Thyroid gland (tissue), 4 donors: Measurements from ENCODE around the gene PSMD1. TPM values are rescaled to one million over a fixed set of nuclear protein-coding genes. Genes with fewer than 3 reads are reported as not detected.
A peak's percentile ranks its signal among the peaks of the same experiment; 100 is the strongest.

Experiments
- DNase-seq, 2 donors: peaks; one replicate each; pipeline ENCODE4 v3.0.0-alpha.2; 2019
- H3K27ac ChIP-seq, 3 donors: fragments of 200-600 bp; sonication (generic); 1 replicate in 2 of 3; 2 replicates in 1 of 3; pipeline ENCODE4 v1.5.1; 2016 to 2019; ENCODE audit warnings: mild to moderate bottlenecking in 1 of 3, moderate library complexity in 1 of 3
- H3K27me3 ChIP-seq: fragments of 200-600 bp; sonication (generic); one replicate; pipeline ENCODE4 v1.5.1; 2019
- H3K36me3 ChIP-seq, 2 donors: fragments of 200-600 bp; sonication (generic); one replicate each; pipeline ENCODE4 v1.5.1; 2016 to 2019
- H3K4me1 ChIP-seq, 2 donors: fragments of 200-600 bp; sonication (generic); one replicate each; pipeline ENCODE4 v1.5.1; 2017 to 2019
- H3K4me3 ChIP-seq, 3 donors: fragments of 200-600 bp; sonication (generic); replicated peaks in 1 of 3; 1 replicate in 2 of 3; 2 replicates in 1 of 3; pipeline ENCODE4 v1.5.1; 2016; ENCODE audit warnings: mild to moderate bottlenecking in 1 of 3
- H3K9me3 ChIP-seq: fragments of 200-600 bp; sonication (generic); one replicate; pipeline ENCODE4 v1.5.1; 2017
- POLR2A ChIP-seq, 2 donors: fragments of 450-650 bp; IDR thresholded peaks; one replicate each; pipeline ENCODE4 v1.6.1; 2017; ENCODE audit warnings: antibody characterized with exemption in 2 of 2, mild to moderate bottlenecking in 2 of 2, moderate library complexity in 1 of 2
- WGBS, 2 donors: methylation state at CpG; one replicate each; pipeline ENCODE4 v1.1.5; 2017; 5-methylcytosine and 5-hydroxymethylcytosine counted together
- intact Hi-C: fragments of 100-400 bp; cut with DNase I; formaldehyde crosslinking; loops from one replicate; pipeline ENCODE4 v1.15.1; 2023
- total RNA-seq, 4 donors: library from RNA; depleted of rRNA; stranded (reverse); fragments of >200 nt; gene quantifications; one replicate each; pipeline ENCODE4 v1.2.3, GENCODE V29; 2016
- TF ChIP-seq, protein P1 (sequence below), 6 experiments: fragments of 200-600 bp in 3 of 6; fragments of 450-650 bp in 3 of 6; sonication (generic) in 3 of 6; IDR thresholded peaks; one replicate each; pipeline ENCODE4 v1.5.1; 2016 to 2019; ENCODE audit warnings: antibody characterized with exemption in 6 of 6, mild to moderate bottlenecking in 2 of 6, inconsistent platforms in 1 of 6, moderate library complexity in 1 of 6

The PSMD1 gene
- total RNA-seq, 4 donors from 2014 or later, result 60.2 to 98.7 (median 78.4) TPM

DNA sequence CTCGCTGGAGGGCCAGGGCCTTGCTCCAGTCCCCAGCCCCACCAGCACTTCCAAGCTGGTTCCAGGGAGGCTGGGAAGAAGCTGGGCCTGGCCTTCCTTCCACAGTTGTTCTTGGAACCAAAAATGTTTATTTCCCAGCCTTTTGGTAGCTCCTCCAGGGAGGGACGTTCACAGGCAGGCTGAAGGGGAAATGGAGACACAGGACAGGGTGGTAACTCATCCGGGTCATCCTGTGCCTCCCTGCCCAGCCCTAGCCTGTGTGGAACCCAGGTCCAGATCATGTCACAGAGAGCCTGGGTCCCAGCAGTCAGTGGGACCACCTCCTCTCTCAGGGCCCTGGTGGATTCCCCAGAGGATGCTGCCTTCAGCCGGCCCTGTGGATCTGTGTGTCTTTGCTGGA, 129.2 kb downstream of the PSMD1 start:
- 70 to 72% methylated on average over 3 to 4 of the region's 4 CpGs for WGBS, 2 donors
- TF ChIP-seq POLR2A (IDR thresholded peaks at IDR 0.05), result no peak
- TF ChIP-seq, protein P1, sequence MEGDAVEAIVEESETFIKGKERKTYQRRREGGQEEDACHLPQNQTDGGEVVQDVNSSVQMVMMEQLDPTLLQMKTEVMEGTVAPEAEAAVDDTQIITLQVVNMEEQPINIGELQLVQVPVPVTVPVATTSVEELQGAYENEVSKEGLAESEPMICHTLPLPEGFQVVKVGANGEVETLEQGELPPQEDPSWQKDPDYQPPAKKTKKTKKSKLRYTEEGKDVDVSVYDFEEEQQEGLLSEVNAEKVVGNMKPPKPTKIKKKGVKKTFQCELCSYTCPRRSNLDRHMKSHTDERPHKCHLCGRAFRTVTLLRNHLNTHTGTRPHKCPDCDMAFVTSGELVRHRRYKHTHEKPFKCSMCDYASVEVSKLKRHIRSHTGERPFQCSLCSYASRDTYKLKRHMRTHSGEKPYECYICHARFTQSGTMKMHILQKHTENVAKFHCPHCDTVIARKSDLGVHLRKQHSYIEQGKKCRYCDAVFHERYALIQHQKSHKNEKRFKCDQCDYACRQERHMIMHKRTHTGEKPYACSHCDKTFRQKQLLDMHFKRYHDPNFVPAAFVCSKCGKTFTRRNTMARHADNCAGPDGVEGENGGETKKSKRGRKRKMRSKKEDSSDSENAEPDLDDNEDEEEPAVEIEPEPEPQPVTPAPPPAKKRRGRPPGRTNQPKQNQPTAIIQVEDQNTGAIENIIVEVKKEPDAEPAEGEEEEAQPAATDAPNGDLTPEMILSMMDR (IDR thresholded peaks at IDR 0.05), result no peak
- H3K27me3 ChIP-seq, result no peaks in the 10 kb centered on the region
- H3K36me3 ChIP-seq, result no peaks in the 10 kb centered on the region
- peak overlapping the region; percentile 37 to 78 (median 67) for H3K27ac ChIP-seq
- DNase-seq, result no peak
- intact Hi-C loops, result no loop called here
- no peak overlapping the region for H3K4me3 ChIP-seq
- H3K9me3 ChIP-seq, result no peaks in the 10 kb centered on the region
- peaks cover 4 to 36% of the 10 kb centered on the region in 2 donors for H3K4me1 ChIP-seq

DNA sequence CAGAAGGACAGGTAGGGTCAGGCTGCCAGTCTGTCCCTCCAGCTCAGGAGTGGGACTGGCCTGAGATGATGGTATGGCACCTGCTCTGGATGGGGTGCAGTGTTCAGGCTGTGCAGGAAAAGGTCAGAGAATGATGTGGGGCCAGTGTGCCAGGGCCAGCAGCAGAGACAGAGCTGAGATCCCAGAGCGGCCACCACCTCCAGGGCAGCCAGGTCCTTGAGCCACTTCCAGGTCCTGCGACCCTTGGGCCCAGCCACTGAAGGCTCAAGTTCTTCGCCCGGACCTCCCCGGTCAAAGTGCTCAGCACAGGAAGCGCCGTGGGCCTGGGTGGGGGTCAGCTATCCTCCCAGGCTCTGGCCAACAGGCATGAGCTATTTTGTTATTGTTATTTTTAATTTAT, 129.7 kb downstream of the PSMD1 start:
- DNase-seq, result no peak
- no peak for TF ChIP-seq POLR2A (IDR thresholded peaks at IDR 0.05)
- no peaks in the 10 kb centered on the region for H3K9me3 ChIP-seq
- H3K4me1 ChIP-seq, result peaks cover 8 to 40% of the 10 kb centered on the region in 2 donors
- intact Hi-C loops, result no loop called here
- no peaks in the 10 kb centered on the region for H3K27me3 ChIP-seq
- peak overlapping the region; percentile 37 to 78 (median 67) for H3K27ac ChIP-seq
- H3K4me3 ChIP-seq, result no peak overlapping the region
- no peaks in the 10 kb centered on the region for H3K36me3 ChIP-seq
- 86 to 95% methylated on average over 6 to 7 of the region's 7 CpGs for WGBS, 2 donors

DNA sequence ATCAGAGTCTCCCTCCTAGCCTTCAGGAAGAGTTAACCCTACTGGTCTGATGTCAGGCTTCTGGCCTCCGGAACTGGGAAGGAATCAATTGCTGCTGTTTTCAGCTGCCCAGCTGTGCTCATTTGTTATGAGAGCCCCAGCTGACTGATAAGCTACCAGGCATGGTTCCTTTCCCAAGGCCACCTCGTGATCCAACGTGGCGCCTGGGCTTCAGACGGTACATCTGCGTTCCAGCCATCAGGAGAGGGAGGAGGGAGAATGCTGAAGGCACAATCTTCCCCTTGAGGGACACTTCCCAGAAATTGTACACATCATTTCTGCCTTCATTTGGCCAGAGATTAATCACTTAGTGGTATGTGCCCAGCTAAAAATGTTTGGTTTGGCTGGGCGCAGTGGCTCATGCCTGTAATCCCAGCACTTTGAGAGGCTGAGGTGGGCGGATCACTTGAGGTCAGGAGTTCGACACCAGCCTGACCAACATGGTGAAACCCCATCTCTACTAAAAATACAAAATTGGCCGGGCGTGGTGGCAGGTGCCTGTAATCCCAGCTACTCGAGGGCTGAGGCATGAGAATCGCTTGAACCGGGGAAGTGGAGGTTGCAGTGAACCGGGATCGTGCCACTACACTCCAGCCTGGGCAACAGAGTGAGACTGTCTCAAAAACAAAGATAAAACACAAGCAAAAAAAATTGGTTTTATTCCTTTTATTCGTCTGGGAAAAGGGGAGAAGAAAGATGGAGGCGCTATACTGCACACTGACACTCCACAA, 131.3 kb downstream of the PSMD1 start:
- DNase-seq, result peak in 1 of 2 donors; percentile 15
- no peaks in the 10 kb centered on the region for H3K27me3 ChIP-seq
- TF ChIP-seq POLR2A (IDR thresholded peaks at IDR 0.05), result no peak
- TF ChIP-seq, protein P1 (IDR thresholded peaks at IDR 0.05), result no peak
- peaks cover 8 to 37% of the 10 kb centered on the region in 2 donors for H3K4me1 ChIP-seq
- no peaks in the 10 kb centered on the region for H3K36me3 ChIP-seq
- intact Hi-C loops, result no loop called here
- no peak overlapping the region for H3K4me3 ChIP-seq
- 75 to 81% methylated on average over 18 of the region's 18 CpGs for WGBS, 2 donors
- H3K9me3 ChIP-seq, result no peaks in the 10 kb centered on the region
- peak overlapping the region in 2 of 3 donors; percentile 15 to 96 for H3K27ac ChIP-seq

DNA sequence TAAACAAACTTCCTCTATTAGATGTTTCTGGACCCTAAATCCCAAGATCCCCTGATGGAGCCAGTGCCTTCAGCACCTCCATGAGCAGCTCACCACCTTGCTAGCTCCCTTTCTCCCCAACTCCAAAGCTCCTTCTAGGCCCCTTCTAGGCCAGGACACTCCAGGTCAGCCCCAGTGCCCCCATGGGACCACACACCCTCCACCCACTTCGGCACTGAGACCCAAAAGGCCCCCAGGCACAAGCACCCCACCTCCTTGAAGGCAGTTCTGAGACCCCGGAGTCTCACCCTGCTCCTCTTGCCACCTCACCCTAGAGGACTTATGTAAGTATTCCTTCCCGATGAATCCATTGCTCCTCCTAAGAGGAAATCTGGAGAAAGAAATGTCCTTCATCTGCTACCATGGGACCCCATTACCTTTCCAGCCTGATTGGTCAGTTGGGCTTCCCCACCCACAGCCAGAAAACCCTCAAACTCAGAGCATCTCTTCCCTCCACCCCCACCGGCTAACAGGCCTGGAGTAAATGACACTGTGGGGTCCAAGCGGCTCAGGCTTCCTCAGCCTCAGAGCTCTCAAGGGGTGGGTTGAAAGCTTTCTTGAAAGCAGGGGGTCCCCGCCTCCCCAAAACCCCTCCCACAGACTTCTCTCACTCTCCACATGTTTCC, 132.0 kb downstream of the PSMD1 start:
- Histone ChIP-seq H3K4me1 (peaks cover 8 to 37% of the 10 kb centered on the region in 2 donors), H3K4me3 (no peak overlapping the region), H3K27me3 (no peaks in the 10 kb centered on the region), H3K9me3 (no peaks in the 10 kb centered on the region), H3K27ac (peak overlapping the region in 2 of 3 donors; percentile 33 to 96), H3K36me3 (no peaks in the 10 kb centered on the region)
- intact Hi-C loops, result no loop called here
- no peak for TF ChIP-seq POLR2A (IDR thresholded peaks at IDR 0.05)
- TF ChIP-seq, protein P1 (IDR thresholded peaks at IDR 0.05), result no peak
- WGBS, 2 donors, result 93 to 95% methylated on average over 6 of the region's 6 CpGs
- DNase-seq, result no peak

DNA sequence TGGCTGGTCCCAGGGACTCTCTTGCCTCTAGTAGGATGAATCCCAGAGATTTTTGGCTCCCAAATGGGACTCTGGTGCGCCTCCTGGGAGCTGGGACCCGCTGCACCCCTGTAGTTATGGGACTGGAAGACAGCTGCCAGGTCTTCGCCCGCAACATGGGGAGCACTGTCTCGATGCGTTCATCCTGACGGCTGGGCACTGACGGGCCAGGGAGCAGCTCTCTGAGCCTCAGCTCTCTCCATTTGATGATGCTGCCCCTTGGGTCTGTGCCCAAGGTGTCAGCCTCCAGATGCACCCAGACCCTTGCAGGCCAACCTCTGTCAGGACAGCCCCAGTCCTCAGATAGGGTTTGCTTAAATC, 132.5 kb downstream of the PSMD1 start:
- Histone ChIP-seq H3K27ac (peak overlapping the region in 2 of 3 donors; percentile 86 to 96), H3K4me3 (no peak overlapping the region), H3K4me1 (peaks cover 8 to 37% of the 10 kb centered on the region in 2 donors), H3K9me3 (no peaks in the 10 kb centered on the region), H3K36me3 (no peaks in the 10 kb centered on the region), H3K27me3 (no peaks in the 10 kb centered on the region)
- TF ChIP-seq, protein P1 (IDR thresholded peaks at IDR 0.05), result no peak
- TF ChIP-seq POLR2A (IDR thresholded peaks at IDR 0.05), result no peak
- no peak for DNase-seq
- intact Hi-C loops, result no loop called here
- 80 to 100% methylated on average over 1 to 4 of the region's 8 CpGs for WGBS, 2 donors
